ENCODE data around the gene TRUB2. TPM values are rescaled to one million over a fixed set of nuclear protein-coding genes. Genes with fewer than 3 reads are reported as not detected.

Gene TRUB2
- total and polyA plus RNA-seq, 8 donors, result 4.9 to 15.9 (median 13.2) TPM

DNA sequence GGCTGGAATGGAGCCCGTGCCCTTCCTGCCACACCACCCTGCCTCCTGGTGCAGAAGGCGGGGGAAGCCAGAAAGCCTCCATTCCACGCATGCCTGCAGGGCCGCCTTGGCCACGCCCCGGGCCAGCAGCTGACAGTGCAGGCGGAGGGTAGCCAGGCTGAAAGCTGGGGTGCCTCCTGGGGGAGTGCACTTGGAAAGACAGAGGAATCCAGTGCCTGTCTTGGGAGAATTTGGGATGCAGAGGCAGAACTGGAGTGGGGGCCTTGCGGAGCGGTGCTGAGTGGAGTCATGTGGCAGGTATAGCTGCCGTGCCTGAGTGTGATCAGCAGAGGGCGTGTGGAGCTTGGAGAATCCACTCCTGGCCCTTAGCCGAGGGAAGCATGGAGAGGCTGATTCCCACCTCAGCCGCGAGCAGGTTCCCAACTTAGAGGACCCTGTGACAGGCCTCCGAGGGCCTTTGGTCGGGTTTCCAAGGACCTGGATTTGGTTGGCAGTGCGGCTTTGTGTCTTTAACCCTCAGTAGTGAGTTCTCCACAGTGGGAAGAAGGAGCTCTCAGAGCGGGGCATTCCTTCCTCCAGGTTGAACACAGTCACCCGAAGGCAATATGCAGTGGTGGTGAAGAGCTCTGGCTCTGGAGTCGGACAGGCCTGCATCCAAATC, 39.9 kb upstream of the TRUB2 start:
- H3K4me1 ChIP-seq, result peaks cover 21 to 27% (median 24%) of the 10 kb centered on the region in 4 donors
- no peaks in the 10 kb centered on the region for H3K9me3 ChIP-seq
- peak; percentile 88 to 94 for DNase-seq
- intact Hi-C loops (cut with DNase I; ENCODE audit: low total_unique reads), result no loop called here
- H3K27ac ChIP-seq, result peak overlapping the region; percentile 2 to 72 (median 55)
- H3K36me3 ChIP-seq, result peaks cover 0 to 31% (median 19%) of the 10 kb centered on the region in 4 donors
- TF ChIP-seq EP300 (IDR thresholded peaks at IDR 0.05), result no peak
- no peak for TF ChIP-seq POLR2A (IDR thresholded peaks at IDR 0.05)
- TF ChIP-seq, protein P1, sequence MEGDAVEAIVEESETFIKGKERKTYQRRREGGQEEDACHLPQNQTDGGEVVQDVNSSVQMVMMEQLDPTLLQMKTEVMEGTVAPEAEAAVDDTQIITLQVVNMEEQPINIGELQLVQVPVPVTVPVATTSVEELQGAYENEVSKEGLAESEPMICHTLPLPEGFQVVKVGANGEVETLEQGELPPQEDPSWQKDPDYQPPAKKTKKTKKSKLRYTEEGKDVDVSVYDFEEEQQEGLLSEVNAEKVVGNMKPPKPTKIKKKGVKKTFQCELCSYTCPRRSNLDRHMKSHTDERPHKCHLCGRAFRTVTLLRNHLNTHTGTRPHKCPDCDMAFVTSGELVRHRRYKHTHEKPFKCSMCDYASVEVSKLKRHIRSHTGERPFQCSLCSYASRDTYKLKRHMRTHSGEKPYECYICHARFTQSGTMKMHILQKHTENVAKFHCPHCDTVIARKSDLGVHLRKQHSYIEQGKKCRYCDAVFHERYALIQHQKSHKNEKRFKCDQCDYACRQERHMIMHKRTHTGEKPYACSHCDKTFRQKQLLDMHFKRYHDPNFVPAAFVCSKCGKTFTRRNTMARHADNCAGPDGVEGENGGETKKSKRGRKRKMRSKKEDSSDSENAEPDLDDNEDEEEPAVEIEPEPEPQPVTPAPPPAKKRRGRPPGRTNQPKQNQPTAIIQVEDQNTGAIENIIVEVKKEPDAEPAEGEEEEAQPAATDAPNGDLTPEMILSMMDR (IDR thresholded peaks at IDR 0.05), result peak in 5 of 7 experiments; percentile 73 to 95 (median 83)
- TF ChIP-seq POLR2AphosphoS5 (IDR thresholded peaks at IDR 0.05), result peak in 2 of 3 donors; percentile 23 to 53
- H3K4me3 ChIP-seq, result peak overlapping the region; percentile 43 to 52 (median 46)
- WGBS, 5 donors, result 6 to 9% (median 8%) methylated on average over 18 to 20 of the region's 20 CpGs
- H3K27me3 ChIP-seq, result no peaks in the 10 kb centered on the region

GRCh38 chr9:128361296-128361985, 39.2 kb upstream of the TRUB2 start:
- peak in 1 of 2 donors; percentile 37 for DNase-seq
- peak overlapping the region in 4 of 5 donors; percentile 2 to 72 (median 61) for H3K27ac ChIP-seq
- peaks cover 0 to 38% (median 25%) of the 10 kb centered on the region in 4 donors for H3K36me3 ChIP-seq
- no peak for TF ChIP-seq EP300 (IDR thresholded peaks at IDR 0.05)
- TF ChIP-seq POLR2AphosphoS5 (IDR thresholded peaks at IDR 0.05), result no peak
- peak overlapping the region; percentile 43 to 52 (median 46) for H3K4me3 ChIP-seq
- H3K27me3 ChIP-seq, result no peaks in the 10 kb centered on the region
- 42 to 52% (median 49%) methylated on average over 12 to 14 of the region's 14 CpGs for WGBS, 5 donors
- H3K9me3 ChIP-seq, result no peaks in the 10 kb centered on the region
- intact Hi-C loops (cut with DNase I; ENCODE audit: low total_unique reads), result no loop called here
- peaks cover 21 to 27% (median 24%) of the 10 kb centered on the region in 4 donors for H3K4me1 ChIP-seq

- H3K27me3 ChIP-seq, result no peaks in the 10 kb centered on the region
- intact Hi-C loops (cut with DNase I; ENCODE audit: low total_unique reads), result no loop called here
These were observed 38.6 kb upstream of the TRUB2 start for GRCh38 chr9:128360826-128361225.

GRCh38 chr9:128358861-128359260, 36.6 kb upstream of the TRUB2 start:
- Histone ChIP-seq H3K27me3 (no peaks in the 10 kb centered on the region), H3K4me3 (no peak overlapping the region), H3K9me3 (no peaks in the 10 kb centered on the region), H3K27ac (no peak overlapping the region), H3K36me3 (peaks cover 20 to 61% (median 50%) of the 10 kb centered on the region in 4 donors), H3K4me1 (peaks cover 10 to 16% (median 12%) of the 10 kb centered on the region in 4 donors)
- 73 to 82% (median 79%) methylated on average over 4 of the region's 4 CpGs for WGBS, 5 donors
- TF ChIP-seq POLR2A (IDR thresholded peaks at IDR 0.05) (no peak), POLR2AphosphoS5 (IDR thresholded peaks at IDR 0.05) (no peak), EP300 (IDR thresholded peaks at IDR 0.05) (no peak)
- TF ChIP-seq, protein P1 (IDR thresholded peaks at IDR 0.05), result no peak
- intact Hi-C loops (cut with DNase I; ENCODE audit: low total_unique reads), result no loop called here
- DNase-seq, result no peak

More at GRCh38 chr9:128360826-128361225, 38.6 kb upstream of the TRUB2 start:
- Histone ChIP-seq H3K36me3 (peaks cover 6 to 44% (median 31%) of the 10 kb centered on the region in 4 donors), H3K9me3 (no peaks in the 10 kb centered on the region), H3K4me1 (peaks cover 21 to 27% (median 24%) of the 10 kb centered on the region in 4 donors), H3K4me3 (no peak overlapping the region), H3K27ac (no peak overlapping the region)
- WGBS, 5 donors, result 53 to 82% (median 64%) methylated on average over 2 of the region's 2 CpGs
- no peak for TF ChIP-seq EP300 (IDR thresholded peaks at IDR 0.05)
- DNase-seq, result no peak

- TF ChIP-seq POLR2A (IDR thresholded peaks at IDR 0.05) (no peak), EP300 (IDR thresholded peaks at IDR 0.05) (no peak), POLR2AphosphoS5 (IDR thresholded peaks at IDR 0.05) (no peak)
- TF ChIP-seq, protein P1 (IDR thresholded peaks at IDR 0.05), result no peak
- Histone ChIP-seq H3K36me3 (peaks cover 20 to 66% (median 55%) of the 10 kb centered on the region in 4 donors), H3K27ac (no peak overlapping the region), H3K9me3 (no peaks in the 10 kb centered on the region), H3K4me1 (peaks cover 10 to 16% (median 12%) of the 10 kb centered on the region in 4 donors), H3K4me3 (no peak overlapping the region), H3K27me3 (no peaks in the 10 kb centered on the region)
- no peak for DNase-seq
- intact Hi-C loops (cut with DNase I; ENCODE audit: low total_unique reads), result no loop called here
- WGBS, 5 donors, result 59 to 76% (median 65%) methylated on average over 8 of the region's 8 CpGs
These were observed 35.8 kb upstream of the TRUB2 start for GRCh38 chr9:128358090-128358489.

Measured in stomach (tissue), 9 donors.